Measurements from ENCODE around the gene C5AR2.

Gene C5AR2

GRCh38 chr19:47390533-47391488 is 58.8 kb downstream of the C5AR2 start:
- DNase-seq, result no peak

GRCh38 chr19:47391510-47392223 is 59.7 kb downstream of the C5AR2 start:
- peak; percentile 87 to 91 for DNase-seq
